GM23338 (cell line): ENCODE results near the gene DMRTB1. TPM values are rescaled to one million over a fixed set of nuclear protein-coding genes. Genes with fewer than 3 reads are reported as not detected.
A peak's percentile ranks its signal among the peaks of the same experiment; 100 is the strongest.

Experiments
- ATAC-seq: fragments of 200-7000 bp; cut with Tn5 transposase; 3 replicates; pipeline ENCODE4 v1.9.1; 2020
- DNase-seq: peaks from one replicate; pipeline ENCODE4 v3.0.0-alpha.2; 2015; ENCODE audit warnings: low spot score
- H2AFZ ChIP-seq: fragments of 200-600 bp; sonication (generic); 2 replicates; pipeline ENCODE4 v1.8.0; 2016; ENCODE audit warnings: antibody characterized with exemption, mild to moderate bottlenecking, moderate library complexity
- H3F3A ChIP-seq: fragments of 200-600 bp; sonication (generic); replicated peaks from 2 replicates; pipeline ENCODE4 v1.8.0; 2017; ENCODE audit warnings: antibody characterized with exemption, mixed run types, low read depth
- H3K27ac ChIP-seq: fragments of 200-600 bp; sonication (generic); 2 replicates; pipeline ENCODE4 v1.6.1; 2016; ENCODE audit warnings: low read depth
- H3K27me3 ChIP-seq: fragments of 200-600 bp; sonication (generic); 2 replicates; pipeline ENCODE4 v1.8.0; 2016; ENCODE audit warnings: mild to moderate bottlenecking, mixed run types, moderate library complexity; ENCODE audit not compliant: insufficient read depth
- H3K36me3 ChIP-seq: fragments of 200-600 bp; sonication (generic); 2 replicates; pipeline ENCODE4 v1.8.0; 2016; ENCODE audit warnings: mild to moderate bottlenecking; ENCODE audit not compliant: insufficient read depth
- H3K4me1 ChIP-seq: fragments of 200-600 bp; sonication (generic); 2 replicates; pipeline ENCODE4 v1.8.0; 2016; ENCODE audit warnings: mild to moderate bottlenecking, moderate library complexity; ENCODE audit not compliant: insufficient read depth
- H3K4me2 ChIP-seq: fragments of 200-600 bp; sonication (generic); 2 replicates; pipeline ENCODE4 v1.7.1; 2017; ENCODE audit warnings: mixed run types
- H3K4me3 ChIP-seq: fragments of 200-600 bp; sonication (generic); 2 replicates; pipeline ENCODE4 v1.6.1; 2016; ENCODE audit warnings: mixed run types
- H3K79me2 ChIP-seq: fragments of 200-600 bp; sonication (generic); replicated peaks from 2 replicates; pipeline ENCODE4 v1.8.0; 2017; ENCODE audit warnings: mild to moderate bottlenecking; ENCODE audit not compliant: insufficient read depth
- H3K9me2 ChIP-seq: fragments of 200-600 bp; sonication (generic); 2 replicates; pipeline ENCODE4 v1.8.0; 2017; ENCODE audit not compliant: insufficient read depth
- H4K20me1 ChIP-seq: fragments of 200-600 bp; sonication (generic); replicated peaks from 2 replicates; pipeline ENCODE4 v1.8.0; 2017; ENCODE audit warnings: mild to moderate bottlenecking; ENCODE audit not compliant: insufficient read depth
- H3K27ac Mint-ChIP-seq: 2 replicates; pipeline ENCODE4 v1.8.0; 2020; ENCODE audit warnings: inconsistent platforms, mild to moderate bottlenecking, moderate library complexity, mixed read lengths
- H3K27me3 Mint-ChIP-seq: 3 replicates; pipeline ENCODE4 v1.8.0; 2022; ENCODE audit warnings: low read depth, mild to moderate bottlenecking, moderate library complexity, mixed read lengths, inconsistent platforms; ENCODE audit not compliant: insufficient read depth, poor library complexity
- H3K36me3 Mint-ChIP-seq: 3 replicates; pipeline ENCODE4 v1.8.0; 2021; ENCODE audit warnings: low read depth, mild to moderate bottlenecking, inconsistent platforms, moderate library complexity, mixed read lengths
- H3K4me1 Mint-ChIP-seq: 3 replicates; pipeline ENCODE4 v1.8.0; 2020; ENCODE audit warnings: mild to moderate bottlenecking, inconsistent platforms, mixed read lengths
- H3K4me3 Mint-ChIP-seq: 3 replicates; pipeline ENCODE4 v1.8.0; 2021; ENCODE audit warnings: moderate library complexity, mild to moderate bottlenecking, inconsistent platforms, mixed read lengths
- H3K9me3 Mint-ChIP-seq: 3 replicates; pipeline ENCODE4 v1.8.0; 2020; ENCODE audit warnings: moderate library complexity, mild to moderate bottlenecking, inconsistent platforms, mixed read lengths
- EZH2 ChIP-seq: fragments of 200-600 bp; sonication (generic); IDR thresholded peaks from one replicate; pipeline ENCODE4 v1.8.0; 2017; ENCODE audit warnings: antibody characterized with exemption, mild to moderate bottlenecking, low read depth; ENCODE audit not compliant: unreplicated experiment
- NANOG ChIP-seq: IDR thresholded peaks from 2 replicates; pipeline ENCODE4 v1.6.1; 2016; ENCODE audit warnings: antibody characterized with exemption, borderline replicate concordance
- ZNF462 ChIP-seq: fragments of 250-450 bp; sonication (Bioruptor Pico); IDR thresholded peaks from 2 replicates; pipeline ENCODE4 v1.5.0; 2020; ENCODE audit warnings: mild to moderate bottlenecking, moderate library complexity
- polyA plus RNA-seq: library from polyadenylated mRNA; unstranded; fragments of >200 nt; fragmentation: Nextera tagmentation; extraction: Ambion mirVana; gene quantifications from 2 replicates; pipeline ENCODE4 v1.2.1, GENCODE V29; 2016
- total RNA-seq: library from RNA; depleted of rRNA; stranded (reverse); fragments of >200 nt; shearing (Covaris generic); gene quantifications from 2 replicates; pipeline ENCODE4 v1.2.3, GENCODE V29; 2014
- TF ChIP-seq, protein P1 (sequence below), 2 experiments: fragments of 200-600 bp in 1 of 2; sonication (generic) in 1 of 2; conservative IDR thresholded peaks; 2 replicates each; pipeline versions ENCODE4 v1.5.1 to v1.6.1; 2016 to 2017; ENCODE audit warnings: antibody characterized with exemption in 2 of 2, low read depth in 2 of 2, mild to moderate bottlenecking in 2 of 2, moderate library complexity in 1 of 2

The DMRTB1 gene
- total and polyA plus RNA-seq, 2 experiments from 2014 or later: 0.27 to 1.2 TPM

GRCh38 chr1:53458634-53459033, 565 bp upstream of the DMRTB1 start:
- H3K27me3 Mint-ChIP-seq: peaks cover 7% of the 10 kb centered on the region
- peaks cover 3% of the 10 kb centered on the region for H3K4me1 ChIP-seq
- no peaks in the 10 kb centered on the region; the same call in 1 of the 2 replicates for H3K36me3 ChIP-seq
- ATAC-seq (no peak), DNase-seq (no peak)
- peaks cover 10% of the 10 kb centered on the region for H3K4me1 Mint-ChIP-seq
- H3K9me2 ChIP-seq: no peaks in the 10 kb centered on the region
- no peaks in the 10 kb centered on the region for H3K36me3 Mint-ChIP-seq
- peaks cover 8% of the 10 kb centered on the region for H3F3A ChIP-seq
- TF ChIP-seq ZNF462 (CRISPR knock-in tag) (no peak), EZH2 (no peak)
- H4K20me1 ChIP-seq: no peaks in the 10 kb centered on the region
- no peak overlapping the region for H3K4me3 Mint-ChIP-seq
- H3K4me3 ChIP-seq: no peak overlapping the region
- peak overlapping the region; percentile 38; the same call in 1 of the 2 replicates for H2AFZ ChIP-seq
- H3K9me3 Mint-ChIP-seq: no peaks in the 10 kb centered on the region
- H3K27ac ChIP-seq: no peak overlapping the region
- H3K27me3 ChIP-seq: no peaks in the 10 kb centered on the region
- H3K4me2 ChIP-seq: no peak overlapping the region
- H3K79me2 ChIP-seq: no peaks in the 10 kb centered on the region
- H3K27ac Mint-ChIP-seq: no peak overlapping the region

DNA sequence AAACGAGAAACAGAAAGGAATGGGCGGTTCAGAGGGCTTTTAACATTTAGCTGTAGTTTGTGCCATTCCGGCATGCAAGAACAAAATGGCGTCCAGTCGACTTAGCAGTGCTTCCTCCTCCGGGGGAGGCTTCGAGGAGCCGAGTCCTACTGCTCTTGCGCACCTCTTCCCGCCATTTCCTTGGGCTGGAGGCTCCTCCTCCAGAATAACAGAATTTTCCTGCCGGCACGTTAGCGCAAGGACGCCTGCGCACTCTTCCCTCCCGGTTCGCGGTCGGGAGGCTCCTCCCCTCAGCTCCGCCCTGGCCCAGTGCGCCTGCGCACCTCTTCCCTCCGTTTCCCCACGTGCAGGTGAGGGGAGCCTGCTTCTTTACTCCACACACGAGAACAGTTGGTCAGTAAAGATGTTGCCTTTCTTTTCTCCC, 1.0 kb downstream of the DMRTB1 start:
- H3K4me2 ChIP-seq: no peak overlapping the region
- ATAC-seq: no peak
- Mint-ChIP-seq H3K4me3 (no peak overlapping the region), H3K27me3 (peaks cover 9% of the 10 kb centered on the region), H3K9me3 (no peaks in the 10 kb centered on the region), H3K36me3 (no peaks in the 10 kb centered on the region), H3K27ac (no peak overlapping the region), H3K4me1 (peaks cover 9% of the 10 kb centered on the region)
- DNase-seq: no peak
- no peaks in the 10 kb centered on the region for H3K9me2 ChIP-seq
- no peaks in the 10 kb centered on the region for H3K27me3 ChIP-seq
- H2AFZ ChIP-seq: peak overlapping the region; percentile 86
- H4K20me1 ChIP-seq: no peaks in the 10 kb centered on the region
- no peaks in the 10 kb centered on the region for H3K79me2 ChIP-seq
- H3K36me3 ChIP-seq: no peaks in the 10 kb centered on the region; the same call in 1 of the 2 replicates
- H3K4me1 ChIP-seq: peaks cover 3% of the 10 kb centered on the region; the same call in 1 of the 2 replicates
- no peak overlapping the region for H3K27ac ChIP-seq
- peaks cover 8% of the 10 kb centered on the region for H3F3A ChIP-seq
- H3K4me3 ChIP-seq: no peak overlapping the region
- no peak for TF ChIP-seq ZNF462 (CRISPR knock-in tag)
- no peak for TF ChIP-seq NANOG
- TF ChIP-seq, protein P1, sequence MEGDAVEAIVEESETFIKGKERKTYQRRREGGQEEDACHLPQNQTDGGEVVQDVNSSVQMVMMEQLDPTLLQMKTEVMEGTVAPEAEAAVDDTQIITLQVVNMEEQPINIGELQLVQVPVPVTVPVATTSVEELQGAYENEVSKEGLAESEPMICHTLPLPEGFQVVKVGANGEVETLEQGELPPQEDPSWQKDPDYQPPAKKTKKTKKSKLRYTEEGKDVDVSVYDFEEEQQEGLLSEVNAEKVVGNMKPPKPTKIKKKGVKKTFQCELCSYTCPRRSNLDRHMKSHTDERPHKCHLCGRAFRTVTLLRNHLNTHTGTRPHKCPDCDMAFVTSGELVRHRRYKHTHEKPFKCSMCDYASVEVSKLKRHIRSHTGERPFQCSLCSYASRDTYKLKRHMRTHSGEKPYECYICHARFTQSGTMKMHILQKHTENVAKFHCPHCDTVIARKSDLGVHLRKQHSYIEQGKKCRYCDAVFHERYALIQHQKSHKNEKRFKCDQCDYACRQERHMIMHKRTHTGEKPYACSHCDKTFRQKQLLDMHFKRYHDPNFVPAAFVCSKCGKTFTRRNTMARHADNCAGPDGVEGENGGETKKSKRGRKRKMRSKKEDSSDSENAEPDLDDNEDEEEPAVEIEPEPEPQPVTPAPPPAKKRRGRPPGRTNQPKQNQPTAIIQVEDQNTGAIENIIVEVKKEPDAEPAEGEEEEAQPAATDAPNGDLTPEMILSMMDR (conservative IDR thresholded peaks at IDR 0.05; ENCODE audit: low read depth in 2 of 2): no peak
